ENCODE results near the gene GSC2.

Gene GSC2

GRCh38 chr22:19149991-19150390 lies at the start of gene GSC2:
Gene GSC2 (minus strand): TSS chr22:19150292. CDS start chr22:19150283, 9 bp downstream.
- TF ChIP-seq FOXP2 (optimal IDR thresholded peaks at IDR 0.05; ENCODE audit: control extremely low read depth, extremely low read length, insufficient read depth) (no peak), POLR2AphosphoS5 (IDR thresholded peaks at IDR 0.05; ENCODE audit: borderline replicate concordance, low read depth, low read length) (no peak), EZH2 (IDR thresholded peaks at IDR 0.05) (no peak)
- Histone ChIP-seq H3K4me3 (peak within 1 kb of the TSS; percentile 38; the same call in 1 of the 2 replicates), H3K27ac (no peak within 1 kb of the TSS), H3K9ac (ENCODE audit: insufficient read length) (no peak within 1 kb of the TSS), H3K9me3 (ENCODE audit: low read depth, low read length) (no peaks in the 10 kb centered on the region), H3K36me3 (ENCODE audit: insufficient read depth, low read length) (no peaks in the 10 kb centered on the region)
- DNase-seq (ENCODE audit: low read depth, low spot score): no peak

- H3K27ac ChIP-seq: no peak overlapping the region
- no peak overlapping the region for H3K9ac ChIP-seq (ENCODE audit: insufficient read length)
- no peak overlapping the region for H3K4me3 ChIP-seq
- H3K9me3 ChIP-seq (ENCODE audit: low read depth, low read length): no peaks in the 10 kb centered on the region
- H3K36me3 ChIP-seq (ENCODE audit: insufficient read depth, low read length): no peaks in the 10 kb centered on the region
- no peak for TF ChIP-seq FOXP2 (optimal IDR thresholded peaks at IDR 0.05; ENCODE audit: control extremely low read depth, extremely low read length, insufficient read depth)
- no peak for DNase-seq (ENCODE audit: low read depth, low spot score)
Observed at GRCh38 chr22:19199479-19199878, 49.4 kb upstream of the GSC2 start.

GRCh38 chr22:19197997-19198865 lies 48.1 kb upstream of the GSC2 start:
- no peak overlapping the region for H3K27ac ChIP-seq
- DNase-seq (ENCODE audit: low read depth, low spot score): no peak
- no peaks in the 10 kb centered on the region for H3K9me3 ChIP-seq (ENCODE audit: low read depth, low read length)
- H3K4me3 ChIP-seq: no peak overlapping the region
- no peaks in the 10 kb centered on the region for H3K36me3 ChIP-seq (ENCODE audit: insufficient read depth, low read length)
- TF ChIP-seq POLR2AphosphoS5 (IDR thresholded peaks at IDR 0.05; ENCODE audit: borderline replicate concordance, low read depth, low read length) (no peak), FOXP2 (optimal IDR thresholded peaks at IDR 0.05; ENCODE audit: control extremely low read depth, extremely low read length, insufficient read depth) (no peak), EZH2 (IDR thresholded peaks at IDR 0.05) (no peak)
- H3K9ac ChIP-seq (ENCODE audit: insufficient read length): no peak overlapping the region

GRCh38 chr22:19196841-19197612 lies 46.9 kb upstream of the GSC2 start:
- H3K9ac ChIP-seq (ENCODE audit: insufficient read length): no peak overlapping the region
- DNase-seq (ENCODE audit: low read depth, low spot score): no peak
- H3K9me3 ChIP-seq (ENCODE audit: low read depth, low read length): no peaks in the 10 kb centered on the region
- H3K27ac ChIP-seq: no peak overlapping the region
- no peak overlapping the region for H3K4me3 ChIP-seq
- no peak for TF ChIP-seq FOXP2 (optimal IDR thresholded peaks at IDR 0.05; ENCODE audit: control extremely low read depth, extremely low read length, insufficient read depth)
- no peak for TF ChIP-seq EZH2 (IDR thresholded peaks at IDR 0.05)
- no peaks in the 10 kb centered on the region for H3K36me3 ChIP-seq (ENCODE audit: insufficient read depth, low read length)

GRCh38 chr22:19195796-19196731 lies 46.0 kb upstream of the GSC2 start:
- TF ChIP-seq POLR2AphosphoS5 (IDR thresholded peaks at IDR 0.05; ENCODE audit: borderline replicate concordance, low read depth, low read length) (no peak), EZH2 (IDR thresholded peaks at IDR 0.05) (no peak), FOXP2 (optimal IDR thresholded peaks at IDR 0.05; ENCODE audit: control extremely low read depth, extremely low read length, insufficient read depth) (no peak)
- Histone ChIP-seq H3K4me3 (no peak overlapping the region), H3K27ac (no peak overlapping the region), H3K9me3 (ENCODE audit: low read depth, low read length) (no peaks in the 10 kb centered on the region), H3K9ac (ENCODE audit: insufficient read length) (no peak overlapping the region), H3K36me3 (ENCODE audit: insufficient read depth, low read length) (no peaks in the 10 kb centered on the region)
- no peak for DNase-seq (ENCODE audit: low read depth, low spot score)

GRCh38 chr22:19194766-19195536 lies 44.9 kb upstream of the GSC2 start:
- no peaks in the 10 kb centered on the region for H3K9me3 ChIP-seq (ENCODE audit: low read depth, low read length)
- no peaks in the 10 kb centered on the region for H3K36me3 ChIP-seq (ENCODE audit: insufficient read depth, low read length)
- no peak for TF ChIP-seq FOXP2 (optimal IDR thresholded peaks at IDR 0.05; ENCODE audit: control extremely low read depth, extremely low read length, insufficient read depth)
- no peak for TF ChIP-seq EZH2 (IDR thresholded peaks at IDR 0.05)
- no peak for TF ChIP-seq POLR2AphosphoS5 (IDR thresholded peaks at IDR 0.05; ENCODE audit: borderline replicate concordance, low read depth, low read length)
- no peak overlapping the region for H3K27ac ChIP-seq
- no peak overlapping the region for H3K4me3 ChIP-seq
- no peak overlapping the region for H3K9ac ChIP-seq (ENCODE audit: insufficient read length)
- no peak for DNase-seq (ENCODE audit: low read depth, low spot score)

- TF ChIP-seq FOXP2 (optimal IDR thresholded peaks at IDR 0.05; ENCODE audit: control extremely low read depth, extremely low read length, insufficient read depth) (no peak), EZH2 (IDR thresholded peaks at IDR 0.05) (no peak)
- H3K9me3 ChIP-seq (ENCODE audit: low read depth, low read length): no peaks in the 10 kb centered on the region
- H3K9ac ChIP-seq (ENCODE audit: insufficient read length): no peak overlapping the region
- H3K36me3 ChIP-seq (ENCODE audit: insufficient read depth, low read length): no peaks in the 10 kb centered on the region
- H3K4me3 ChIP-seq: no peak overlapping the region
- no peak overlapping the region for H3K27ac ChIP-seq
- no peak for DNase-seq (ENCODE audit: low read depth, low spot score)
Observed at GRCh38 chr22:19193879-19194278, 43.8 kb upstream of the GSC2 start.
